Mucosa of descending colon (tissue), 3 donors: ENCODE results near the gene ADGRF4. TPM values are rescaled to one million over a fixed set of nuclear protein-coding genes. Genes with fewer than 3 reads are reported as not detected.

Source experiments
- ATAC-seq: fragments of 200-7000 bp; cut with Tn5 transposase; one replicate; pipeline ENCODE4 v1.9.1; 2020; ENCODE audit warnings: mild to moderate bottlenecking, moderate library complexity
- DNase-seq, 3 donors: peaks; one replicate each; pipeline ENCODE4 v3.0.0-alpha.2; 2020
- H3K36me3 ChIP-seq: fragments of 200-600 bp; one replicate; pipeline ENCODE4 v1.8.0; 2021; ENCODE audit warnings: low read depth, mild to moderate bottlenecking
- H3K4me1 ChIP-seq: fragments of 200-600 bp; one replicate; pipeline ENCODE4 v1.8.0; 2021; ENCODE audit warnings: low read depth, mild to moderate bottlenecking
- H3K4me3 ChIP-seq: fragments of 200-600 bp; one replicate; pipeline ENCODE4 v1.8.0; 2021; ENCODE audit warnings: mild to moderate bottlenecking
- H3K9me3 ChIP-seq: fragments of 200-600 bp; one replicate; pipeline ENCODE4 v1.8.0; 2021; ENCODE audit warnings: mild to moderate bottlenecking
- intact Hi-C, 2 donors: fragments of 100-400 bp; cut with DNase I in 1 of 2; cut with micrococcal nuclease in 1 of 2; formaldehyde crosslinking; loops; one replicate each; pipeline versions ENCODE4 v1.11.0 to v1.11.1; 2022; cut with DNase I, micrococcal nuclease
- total RNA-seq, 3 donors: library from RNA; stranded (reverse); fragmentation: NEBNext Ultra II Directional in 2 of 3; extraction: Animal tissue kit (Norgen Biotek cat#: 25700) in 2 of 3; gene quantifications; one replicate each; pipeline versions ENCODE4 v1.2.1 to v1.2.4, GENCODE V29; 2021 to 2023
- TF ChIP-seq, protein P1 (sequence below): fragments of 200-600 bp; IDR thresholded peaks from one replicate; pipeline ENCODE4 v1.8.0; 2022; ENCODE audit warnings: antibody characterized with exemption, mild to moderate bottlenecking
- donor health status: DM: no; HTN: no; CAD: no; lungs with moderate emphysema.
- donor health status: DM: no; HTN: no; CAD: no.
- donor health status: DM: no; HTN: yes; CAD: no.

Gene ADGRF4
- total RNA-seq, 3 donors from 2014 or later, result 0.79 to 3.9 (median 2.6) TPM

- TF ChIP-seq, protein P1, sequence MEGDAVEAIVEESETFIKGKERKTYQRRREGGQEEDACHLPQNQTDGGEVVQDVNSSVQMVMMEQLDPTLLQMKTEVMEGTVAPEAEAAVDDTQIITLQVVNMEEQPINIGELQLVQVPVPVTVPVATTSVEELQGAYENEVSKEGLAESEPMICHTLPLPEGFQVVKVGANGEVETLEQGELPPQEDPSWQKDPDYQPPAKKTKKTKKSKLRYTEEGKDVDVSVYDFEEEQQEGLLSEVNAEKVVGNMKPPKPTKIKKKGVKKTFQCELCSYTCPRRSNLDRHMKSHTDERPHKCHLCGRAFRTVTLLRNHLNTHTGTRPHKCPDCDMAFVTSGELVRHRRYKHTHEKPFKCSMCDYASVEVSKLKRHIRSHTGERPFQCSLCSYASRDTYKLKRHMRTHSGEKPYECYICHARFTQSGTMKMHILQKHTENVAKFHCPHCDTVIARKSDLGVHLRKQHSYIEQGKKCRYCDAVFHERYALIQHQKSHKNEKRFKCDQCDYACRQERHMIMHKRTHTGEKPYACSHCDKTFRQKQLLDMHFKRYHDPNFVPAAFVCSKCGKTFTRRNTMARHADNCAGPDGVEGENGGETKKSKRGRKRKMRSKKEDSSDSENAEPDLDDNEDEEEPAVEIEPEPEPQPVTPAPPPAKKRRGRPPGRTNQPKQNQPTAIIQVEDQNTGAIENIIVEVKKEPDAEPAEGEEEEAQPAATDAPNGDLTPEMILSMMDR, result no peak
- Histone ChIP-seq H3K4me3 (no peak overlapping the region), H3K9me3 (no peaks in the 10 kb centered on the region), H3K4me1 (no peaks in the 10 kb centered on the region), H3K36me3 (no peaks in the 10 kb centered on the region)
- DNase-seq (no peak), ATAC-seq (no peak)
- intact Hi-C loops, result no loop called here
Observed at GRCh38 chr6:47670851-47671250, 27.5 kb upstream of the ADGRF4 start.

DNA sequence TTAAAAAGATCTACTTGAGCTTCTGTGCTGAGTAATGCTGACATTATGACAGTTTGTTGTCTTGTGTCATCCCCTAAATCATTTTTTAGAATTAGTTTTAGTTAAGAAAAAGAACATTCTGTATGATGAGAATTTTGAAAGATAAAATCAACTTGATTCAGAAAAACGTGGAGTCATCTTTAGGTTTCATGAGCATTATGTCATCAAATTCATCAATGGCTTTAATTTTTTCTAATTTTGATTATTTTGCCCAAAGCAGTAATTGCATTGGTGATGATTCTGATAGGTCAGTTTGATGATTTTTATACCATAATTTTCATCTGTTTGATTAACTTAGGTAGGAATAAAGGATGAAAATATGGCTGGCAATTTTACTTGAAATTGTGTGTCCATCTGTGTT is 26.6 kb upstream of the ADGRF4 start:
- Histone ChIP-seq H3K4me3 (no peak overlapping the region), H3K9me3 (no peaks in the 10 kb centered on the region), H3K4me1 (no peaks in the 10 kb centered on the region), H3K36me3 (no peaks in the 10 kb centered on the region)
- TF ChIP-seq, protein P1, result no peak
- intact Hi-C loops, result no loop called here
- ATAC-seq (no peak), DNase-seq (no peak)

GRCh38 chr6:47672816-47673215 is 25.6 kb upstream of the ADGRF4 start:
- Histone ChIP-seq H3K4me3 (no peak overlapping the region), H3K4me1 (no peaks in the 10 kb centered on the region), H3K36me3 (no peaks in the 10 kb centered on the region), H3K9me3 (no peaks in the 10 kb centered on the region)
- DNase-seq (no peak), ATAC-seq (no peak)
- intact Hi-C loops, result no loop called here
- TF ChIP-seq, protein P1, result no peak

- no peaks in the 10 kb centered on the region for H3K9me3 ChIP-seq
- H3K4me1 ChIP-seq, result no peaks in the 10 kb centered on the region
- intact Hi-C loops, result no loop called here
- DNase-seq (no peak), ATAC-seq (no peak)
- no peak overlapping the region for H3K4me3 ChIP-seq
- no peaks in the 10 kb centered on the region for H3K36me3 ChIP-seq
- TF ChIP-seq, protein P1, result no peak
Observed at GRCh38 chr6:47674673-47675072, 23.7 kb upstream of the ADGRF4 start.

DNA sequence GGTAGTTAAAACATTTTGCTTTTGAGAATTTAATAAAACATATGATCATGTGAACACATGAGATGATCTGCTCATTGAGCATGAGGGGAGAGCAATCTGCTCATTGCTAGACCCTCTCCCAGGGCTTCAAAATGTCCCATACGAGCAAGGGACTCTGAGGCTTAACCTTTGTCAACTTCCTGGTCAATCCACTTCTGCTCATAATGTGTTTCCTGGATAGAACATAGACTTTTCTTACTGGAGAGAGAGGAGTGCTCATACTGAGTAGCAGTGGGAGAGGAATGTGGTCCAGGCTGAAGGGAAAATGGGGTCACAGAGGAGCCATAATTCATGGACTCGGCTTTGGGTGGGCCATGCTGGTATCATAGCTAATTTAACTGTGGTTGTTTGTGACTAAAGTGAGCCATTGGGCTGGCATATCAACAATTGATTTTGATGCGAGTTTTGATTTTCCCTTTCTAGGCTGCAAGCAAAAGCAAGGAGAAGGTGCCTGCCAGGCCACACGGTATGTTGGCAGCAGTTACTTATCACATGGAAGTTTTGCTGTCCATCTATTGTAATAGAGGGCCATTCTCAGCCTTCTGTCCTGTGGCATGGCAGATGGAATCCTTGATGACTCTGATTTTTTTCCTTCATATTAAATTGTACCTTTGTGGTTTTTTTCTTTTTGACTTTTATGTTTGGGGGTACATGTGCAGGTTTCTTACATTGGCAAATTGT is 20.8 kb upstream of the ADGRF4 start:
- Histone ChIP-seq H3K9me3 (no peaks in the 10 kb centered on the region), H3K4me1 (no peaks in the 10 kb centered on the region), H3K36me3 (no peaks in the 10 kb centered on the region), H3K4me3 (no peak overlapping the region)
- DNase-seq, result no peak
- peak; percentile 65 for ATAC-seq
- intact Hi-C loops, result no loop called here
- TF ChIP-seq, protein P1, result no peak
